NB4 (cell line): ENCODE measurements around the gene NPHS2.

Experiments
- TF ChIP-seq, protein P1 (sequence below): IDR thresholded peaks from one replicate; pipeline ENCODE4 v1.5.1; 2012; ENCODE audit warnings: low read depth, low read length
- TF ChIP-seq, protein P2 (sequence below): IDR thresholded peaks from 2 replicates; pipeline ENCODE4 v1.6.1; 2011; ENCODE audit warnings: low read depth, low read length

DNA sequence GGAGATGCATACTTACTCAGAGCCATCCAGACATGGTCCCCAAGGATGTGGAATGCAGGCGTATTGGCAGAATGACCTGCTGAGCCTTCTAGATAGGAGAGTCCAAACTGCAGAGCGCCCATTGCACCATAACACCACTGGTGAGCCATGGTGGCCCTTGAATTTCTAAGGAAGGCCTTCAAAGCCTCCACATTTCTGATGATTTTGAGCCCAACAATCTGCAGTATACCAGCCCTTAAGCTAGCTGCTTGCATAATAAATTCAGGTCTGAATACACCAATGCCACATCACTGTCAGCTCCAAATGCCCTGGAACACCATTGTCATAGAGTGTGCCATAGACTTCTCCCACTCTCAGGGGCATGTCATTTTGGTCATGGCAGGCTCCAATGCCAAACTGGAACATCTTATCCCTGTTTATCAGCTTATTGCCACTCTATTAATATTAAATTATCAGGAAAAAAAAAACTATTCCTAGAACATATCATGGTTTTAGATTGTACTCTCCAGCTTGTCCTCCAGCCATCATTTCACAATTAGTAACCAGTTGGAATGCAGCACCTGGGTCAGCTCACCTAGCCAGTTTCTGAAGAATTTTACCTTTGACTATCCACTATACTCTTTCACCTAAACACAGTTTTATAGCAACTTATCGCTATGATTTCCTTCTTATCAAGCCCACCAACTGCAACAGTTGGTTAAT is 26.9 kb downstream of the NPHS2 start:
- TF ChIP-seq, protein P1, sequence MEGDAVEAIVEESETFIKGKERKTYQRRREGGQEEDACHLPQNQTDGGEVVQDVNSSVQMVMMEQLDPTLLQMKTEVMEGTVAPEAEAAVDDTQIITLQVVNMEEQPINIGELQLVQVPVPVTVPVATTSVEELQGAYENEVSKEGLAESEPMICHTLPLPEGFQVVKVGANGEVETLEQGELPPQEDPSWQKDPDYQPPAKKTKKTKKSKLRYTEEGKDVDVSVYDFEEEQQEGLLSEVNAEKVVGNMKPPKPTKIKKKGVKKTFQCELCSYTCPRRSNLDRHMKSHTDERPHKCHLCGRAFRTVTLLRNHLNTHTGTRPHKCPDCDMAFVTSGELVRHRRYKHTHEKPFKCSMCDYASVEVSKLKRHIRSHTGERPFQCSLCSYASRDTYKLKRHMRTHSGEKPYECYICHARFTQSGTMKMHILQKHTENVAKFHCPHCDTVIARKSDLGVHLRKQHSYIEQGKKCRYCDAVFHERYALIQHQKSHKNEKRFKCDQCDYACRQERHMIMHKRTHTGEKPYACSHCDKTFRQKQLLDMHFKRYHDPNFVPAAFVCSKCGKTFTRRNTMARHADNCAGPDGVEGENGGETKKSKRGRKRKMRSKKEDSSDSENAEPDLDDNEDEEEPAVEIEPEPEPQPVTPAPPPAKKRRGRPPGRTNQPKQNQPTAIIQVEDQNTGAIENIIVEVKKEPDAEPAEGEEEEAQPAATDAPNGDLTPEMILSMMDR, result no peak
- TF ChIP-seq, protein P2, sequence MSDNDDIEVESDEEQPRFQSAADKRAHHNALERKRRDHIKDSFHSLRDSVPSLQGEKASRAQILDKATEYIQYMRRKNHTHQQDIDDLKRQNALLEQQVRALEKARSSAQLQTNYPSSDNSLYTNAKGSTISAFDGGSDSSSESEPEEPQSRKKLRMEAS, result no peak
